HG03095 (cell line): Measurements from ENCODE around the gene ZNF536.
"Not testable (repeated sequence)": the region's sequence is repeated elsewhere in the genome, so short reads cannot be mapped to it uniquely, and the experiment has no call there.

Experiments
- ATAC-seq: cut with Tn5 transposase; IDR thresholded peaks from one replicate; pipeline ENCODE4 v1.9.1; 2021; ENCODE audit warnings: moderate library complexity; ENCODE audit not compliant: unreplicated experiment

ZNF536 gene

DNA sequence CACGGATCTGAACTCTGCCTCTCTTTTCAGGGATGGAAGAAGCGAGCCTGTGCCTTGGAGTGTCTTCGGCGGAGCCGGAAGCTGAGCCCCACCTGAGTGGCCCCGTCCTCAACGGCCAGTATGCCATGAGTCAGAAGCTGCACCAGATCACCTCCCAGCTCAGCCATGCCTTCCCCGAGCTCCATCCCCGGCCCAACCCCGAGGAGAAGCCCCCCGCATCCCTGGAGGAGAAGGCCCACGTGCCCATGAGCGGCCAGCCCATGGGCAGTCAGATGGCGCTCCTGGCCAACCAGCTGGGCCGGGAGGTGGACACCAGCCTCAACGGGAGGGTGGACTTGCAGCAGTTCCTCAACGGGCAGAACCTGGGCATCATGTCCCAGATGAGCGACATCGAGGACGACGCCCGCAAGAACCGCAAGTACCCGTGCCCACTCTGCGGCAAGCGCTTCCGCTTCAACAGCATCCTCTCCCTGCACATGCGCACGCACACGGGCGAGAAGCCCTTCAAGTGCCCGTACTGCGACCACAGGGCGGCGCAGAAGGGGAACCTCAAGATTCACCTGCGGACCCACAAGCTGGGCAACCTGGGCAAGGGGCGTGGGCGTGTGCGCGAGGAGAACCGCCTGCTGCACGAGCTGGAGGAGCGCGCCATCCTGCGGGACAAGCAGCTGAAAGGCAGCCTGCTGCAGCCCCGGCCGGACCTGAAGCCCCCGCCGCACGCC is 71.5 kb downstream of the ZNF536 start:
- no peak for ATAC-seq

DNA sequence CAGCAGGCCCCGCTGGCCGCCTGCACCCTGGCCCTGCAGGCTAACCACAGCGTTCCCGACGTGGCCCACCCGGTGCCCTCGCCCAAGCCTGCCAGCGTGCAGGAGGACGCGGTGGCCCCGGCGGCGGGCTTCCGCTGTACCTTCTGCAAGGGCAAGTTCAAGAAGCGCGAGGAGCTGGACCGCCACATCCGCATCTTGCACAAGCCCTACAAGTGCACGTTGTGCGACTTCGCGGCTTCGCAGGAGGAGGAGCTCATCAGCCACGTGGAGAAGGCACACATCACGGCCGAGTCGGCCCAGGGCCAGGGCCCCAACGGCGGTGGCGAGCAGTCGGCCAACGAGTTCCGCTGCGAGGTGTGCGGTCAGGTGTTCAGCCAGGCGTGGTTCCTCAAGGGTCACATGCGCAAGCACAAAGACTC is 72.1 kb downstream of the ZNF536 start:
- no peak for ATAC-seq

DNA sequence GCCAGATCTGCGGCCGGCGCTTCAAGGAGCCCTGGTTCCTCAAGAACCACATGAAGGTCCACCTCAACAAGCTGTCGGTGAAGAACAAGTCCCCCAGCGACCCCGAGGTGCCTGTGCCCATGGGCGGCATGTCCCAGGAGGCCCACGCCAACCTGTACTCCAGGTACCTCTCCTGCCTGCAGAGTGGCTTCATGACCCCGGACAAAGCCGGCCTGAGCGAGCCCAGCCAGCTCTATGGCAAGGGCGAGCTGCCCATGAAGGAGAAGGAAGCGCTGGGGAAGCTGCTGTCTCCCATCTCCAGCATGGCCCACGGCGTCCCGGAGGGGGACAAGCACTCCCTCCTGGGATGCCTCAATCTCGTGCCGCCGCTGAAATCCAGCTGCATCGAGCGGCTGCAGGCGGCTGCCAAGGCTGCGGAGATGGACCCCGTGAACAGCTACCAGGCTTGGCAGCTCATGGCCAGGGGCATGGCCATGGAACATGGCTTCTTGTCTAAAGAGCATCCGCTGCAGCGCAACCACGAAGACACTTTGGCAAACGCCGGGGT is 72.6 kb downstream of the ZNF536 start:
- no peak for ATAC-seq

GRCh38 chr19:30445385-30445784 is 73.2 kb downstream of the ZNF536 start:
- ATAC-seq, result no peak

GRCh38 chr19:30446120-30446519 is 73.9 kb downstream of the ZNF536 start:
- not testable (repeated sequence) for ATAC-seq

- no peak for ATAC-seq
These were observed 74.8 kb downstream of the ZNF536 start for GRCh38 chr19:30446850-30447552.

DNA sequence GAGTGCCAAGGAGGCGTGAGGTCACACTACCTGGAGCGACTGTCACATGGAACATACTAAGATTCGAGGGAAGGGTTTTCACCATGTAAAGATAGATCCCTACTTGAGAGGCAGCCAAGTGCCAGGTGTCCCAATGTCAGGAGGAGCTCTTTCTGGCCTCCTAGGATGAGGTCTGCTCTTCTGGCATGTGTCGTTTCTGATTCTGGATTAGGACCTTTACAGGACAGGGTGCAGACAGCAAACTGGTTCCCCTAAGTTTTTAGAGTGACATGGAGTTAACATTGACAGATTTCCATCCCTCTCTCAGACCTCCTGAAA is 75.3 kb downstream of the ZNF536 start:
- ATAC-seq, result no peak

- ATAC-seq, result no peak
These were observed 76.3 kb downstream of the ZNF536 start for GRCh38 chr19:30448386-30449077.

- ATAC-seq, result no peak
These were observed 77.0 kb downstream of the ZNF536 start for GRCh38 chr19:30449078-30449590.

GRCh38 chr19:30449673-30450072 is 77.5 kb downstream of the ZNF536 start:
- no peak for ATAC-seq

DNA sequence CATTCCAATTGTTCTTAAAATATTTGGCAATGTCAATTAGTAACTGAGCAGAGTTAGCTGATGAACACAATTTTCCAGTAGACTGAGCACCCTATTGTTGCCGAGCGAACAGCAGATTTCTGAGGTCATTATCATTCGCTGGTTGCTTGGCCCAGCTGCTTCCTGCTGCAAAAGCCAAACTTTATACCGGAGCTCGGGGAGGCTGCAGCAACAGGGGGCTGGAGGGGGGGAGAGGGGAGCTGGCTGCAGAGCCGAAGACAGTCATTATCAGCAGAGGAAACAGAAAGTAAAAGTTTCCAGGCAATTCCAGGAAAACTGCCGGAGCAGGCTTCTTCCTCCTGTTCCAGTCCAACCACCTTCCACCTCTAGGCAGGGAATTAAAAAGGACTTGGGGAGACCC is 77.9 kb downstream of the ZNF536 start:
- ATAC-seq, result no peak

DNA sequence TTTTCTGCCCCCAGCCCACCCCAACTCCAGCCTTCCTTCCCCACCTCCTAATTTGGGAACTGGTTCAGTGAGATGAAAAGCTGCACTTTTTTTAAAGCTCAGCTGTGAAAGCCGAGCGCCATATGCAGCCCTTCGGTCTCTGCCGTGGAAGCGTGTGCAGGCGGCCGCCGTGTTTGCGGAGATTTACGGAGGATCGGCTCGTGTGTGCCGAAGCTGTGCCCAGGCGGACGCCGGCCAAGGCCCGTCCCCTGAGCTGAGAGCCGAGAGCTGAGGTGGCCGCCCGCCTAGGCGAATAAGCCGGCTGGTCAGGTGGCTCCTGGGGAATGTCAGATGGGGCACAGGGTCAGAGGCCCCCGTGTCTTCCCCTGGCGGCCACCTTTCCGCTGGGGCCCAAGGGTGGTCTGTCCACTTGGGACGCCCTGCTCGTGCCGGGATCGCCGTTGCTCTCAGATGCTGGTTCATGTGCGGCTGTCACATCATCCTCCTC is 78.7 kb downstream of the ZNF536 start:
- no peak for ATAC-seq

DNA sequence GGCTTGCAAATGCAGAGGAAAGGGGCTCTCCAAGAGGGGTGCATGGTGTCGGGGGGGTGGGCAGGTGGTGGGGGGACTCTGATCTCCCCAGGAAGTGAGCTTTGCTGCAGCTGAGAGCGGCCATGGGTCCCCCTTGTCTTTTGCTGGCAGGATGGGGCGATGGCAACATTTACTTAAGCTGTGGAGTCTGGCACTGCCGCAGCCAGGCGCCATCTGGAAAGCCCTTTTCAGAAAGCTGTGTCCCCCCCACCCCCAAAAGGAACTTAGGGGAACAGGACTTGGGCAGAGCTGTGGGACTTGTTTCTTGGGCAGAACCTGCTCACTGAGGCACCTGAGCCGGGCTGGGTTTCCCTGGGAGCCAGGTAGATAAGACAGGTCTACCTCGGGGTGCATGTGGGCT is 80.7 kb downstream of the ZNF536 start:
- ATAC-seq, result no peak

DNA sequence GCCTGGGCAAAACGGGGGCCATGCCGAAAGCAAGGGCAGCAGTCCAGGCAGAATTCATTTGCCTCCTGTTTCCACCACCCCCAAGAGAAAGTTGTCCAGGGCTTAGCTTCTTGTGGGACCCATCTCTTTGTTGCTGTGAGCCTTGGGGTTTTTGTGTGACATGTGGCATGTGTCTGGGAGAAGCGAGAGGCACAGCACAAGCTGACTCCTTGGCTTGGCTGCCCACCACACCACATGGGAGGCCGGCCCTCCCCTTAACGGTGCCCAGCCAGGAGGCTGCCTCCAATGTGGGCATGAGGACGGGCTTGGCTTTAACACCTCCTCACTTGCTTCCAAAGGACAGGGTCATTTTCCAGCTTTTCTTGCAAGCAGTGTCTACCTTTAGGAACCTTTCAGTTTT is 81.6 kb downstream of the ZNF536 start:
- no peak for ATAC-seq

GRCh38 chr19:30455881-30456280 is 83.7 kb downstream of the ZNF536 start:
- ATAC-seq, result no peak

- ATAC-seq, result no peak
These were observed 85.3 kb downstream of the ZNF536 start for GRCh38 chr19:30457484-30457883.

- no peak for ATAC-seq
These were observed 87.7 kb downstream of the ZNF536 start for GRCh38 chr19:30459859-30460258.

- ATAC-seq, result no peak
These were observed 92.0 kb downstream of the ZNF536 start for GRCh38 chr19:30464162-30464561.

GRCh38 chr19:30466598-30466997 is 94.4 kb downstream of the ZNF536 start:
- ATAC-seq, result not testable (repeated sequence)

GRCh38 chr19:30467239-30467638 is 95.1 kb downstream of the ZNF536 start:
- no peak for ATAC-seq

DNA sequence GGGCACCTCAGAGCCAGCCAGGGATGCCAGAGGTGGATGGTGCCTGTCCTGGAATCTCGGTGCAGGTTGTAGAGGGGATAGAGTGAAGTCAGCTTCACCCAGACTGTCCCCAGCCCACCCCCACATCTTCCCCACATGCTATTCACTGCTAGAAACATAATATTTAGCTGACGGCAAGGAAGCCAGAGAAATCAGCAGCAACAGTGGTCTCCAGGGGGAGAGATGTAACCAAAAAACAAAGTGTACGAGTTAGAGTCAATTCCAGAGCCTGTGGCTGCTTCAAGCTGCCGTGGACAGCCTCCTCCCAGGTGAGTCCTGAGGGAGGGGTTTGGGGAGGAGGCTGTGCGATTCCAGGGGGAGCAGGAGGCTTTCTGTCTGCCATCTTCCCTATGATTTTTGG is 97.6 kb downstream of the ZNF536 start:
- ATAC-seq, result no peak
